ENCODE data around the gene SPPL2B.

DNA sequence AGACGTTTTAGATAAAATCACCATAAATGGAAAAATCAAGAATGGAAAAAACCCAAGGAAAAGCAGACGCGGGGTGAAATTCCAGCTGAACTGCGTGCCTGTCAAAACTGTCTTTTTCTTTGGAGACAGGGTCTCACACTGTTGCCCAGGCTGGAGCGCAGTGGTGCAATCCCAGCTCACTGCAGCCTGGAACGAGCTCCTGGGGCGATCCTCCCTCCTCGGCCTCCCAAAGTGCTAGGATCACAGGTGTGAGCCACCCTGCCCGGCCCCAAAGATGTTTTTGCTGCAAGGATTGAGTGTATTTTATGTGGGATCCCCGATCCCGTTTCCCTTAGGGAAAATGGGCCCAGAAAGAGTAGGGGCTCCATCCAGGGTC, 45.6 kb upstream of the SPPL2B start:
- TF ChIP-seq SUZ12 (IDR thresholded peaks at IDR 0.05) (no peak), FOXM1 (IDR thresholded peaks at IDR 0.05; ENCODE audit: borderline replicate concordance) (no peak), BHLHE40 (IDR thresholded peaks at IDR 0.05; ENCODE audit: borderline replicate concordance) (no peak), PKNOX1 (IDR thresholded peaks at IDR 0.05) (no peak), SP1 (IDR thresholded peaks at IDR 0.05) (no peak), FOXK2 (IDR thresholded peaks at IDR 0.05) (no peak), FOXA1 (IDR thresholded peaks at IDR 0.05) (no peak), L3MBTL2 (conservative IDR thresholded peaks at IDR 0.05) (no peak), HDGF (IDR thresholded peaks at IDR 0.05; ENCODE audit: borderline replicate concordance) (no peak), TARDBP (IDR thresholded peaks at IDR 0.05) (no peak), ZNF384 (IDR thresholded peaks at IDR 0.05) (no peak), ARNT (IDR thresholded peaks at IDR 0.05) (no peak), LEF1 (IDR thresholded peaks at IDR 0.05; ENCODE audit: borderline replicate concordance) (no peak)
